T47D (cell line): ENCODE results near the gene TACR2.

Source experiments
- DNase-seq, 2 experiments: peaks; one replicate each; pipeline versions ENCODE4 v3.0.0 to v3.0.0-alpha.2; 2011 to 2012; ENCODE audit warnings: low read depth in 1 of 2, low spot score in 1 of 2
- JUND ChIP-seq: IDR thresholded peaks from 2 replicates; pipeline ENCODE4 v1.6.1; 2012; ENCODE audit warnings: low read depth
- in situ Hi-C: cut with HindIII; loops from 2 replicates; pipeline ENCODE4 v1.10.0; 2016; ENCODE audit warnings: low sequenced_read_pairs, low pct_unique_long_range_greater_than_20kb

The TACR2 gene

DNA sequence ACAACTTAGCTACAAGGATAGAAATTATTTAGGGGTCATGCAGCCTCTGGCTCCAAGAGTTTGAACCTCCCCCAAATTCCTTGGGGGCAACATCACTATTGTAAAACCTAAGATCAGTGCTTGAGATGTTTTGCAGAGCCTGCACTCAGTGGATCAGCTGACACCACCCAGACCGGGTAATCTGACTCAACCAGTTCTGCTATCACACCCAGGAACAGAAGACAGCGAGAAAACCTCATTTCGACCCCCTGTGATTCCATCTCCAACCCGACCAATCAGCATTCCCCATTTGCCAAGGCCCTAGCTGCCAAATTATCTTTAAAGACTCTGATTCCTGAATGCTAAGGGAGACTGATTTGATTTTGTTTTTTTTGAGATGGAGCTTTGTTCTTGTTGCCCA is 5.2 kb downstream of the TACR2 start:
- in situ Hi-C loops = no loop called here
- no peak for TF ChIP-seq JUND

DNA sequence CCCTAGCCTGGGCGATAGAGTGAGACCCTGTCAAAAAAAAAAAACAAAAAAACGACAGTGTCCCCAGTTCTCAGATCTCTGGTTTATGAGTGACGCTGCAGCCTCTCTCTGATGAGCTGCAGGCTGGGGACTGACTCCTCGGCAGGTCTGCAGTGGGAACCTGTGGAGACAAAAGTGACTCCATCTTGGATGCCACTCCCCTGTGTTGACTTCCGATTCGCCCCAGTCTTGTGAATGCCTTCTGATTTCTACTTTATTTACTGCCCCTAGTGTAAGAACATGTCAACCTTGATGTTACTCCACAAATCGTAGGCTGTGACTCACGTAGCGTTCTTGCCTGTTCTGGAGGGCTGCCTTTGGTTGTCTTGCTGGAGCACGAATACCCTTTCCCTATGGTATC is 6.2 kb downstream of the TACR2 start:
- DNase-seq = no peak
- in situ Hi-C loops = no loop called here
- TF ChIP-seq JUND = no peak

More for the DNA sequence above, 5.2 kb downstream of the TACR2 start:
- no peak for DNase-seq

DNA sequence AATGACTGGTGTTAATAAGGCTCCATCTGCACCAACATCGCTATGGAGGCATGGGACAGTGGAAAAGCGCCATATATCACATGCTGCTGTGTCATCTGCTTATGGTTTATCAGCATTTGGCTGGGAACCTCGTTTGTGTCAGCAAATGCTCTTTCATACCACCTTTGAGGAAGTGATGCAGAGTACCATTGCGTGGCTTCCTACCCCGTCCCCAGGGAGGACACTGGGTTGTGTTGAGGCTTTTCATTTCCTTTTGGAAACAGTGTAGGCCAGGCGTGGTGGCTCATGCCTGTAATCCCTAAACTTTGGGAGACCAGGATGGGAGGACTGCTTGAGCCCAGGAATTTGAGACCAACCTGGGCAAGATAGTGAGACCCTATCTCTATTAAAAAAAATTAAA is 6.8 kb downstream of the TACR2 start:
- no peak for TF ChIP-seq JUND
- in situ Hi-C loops = no loop called here
- no peak for DNase-seq

DNA sequence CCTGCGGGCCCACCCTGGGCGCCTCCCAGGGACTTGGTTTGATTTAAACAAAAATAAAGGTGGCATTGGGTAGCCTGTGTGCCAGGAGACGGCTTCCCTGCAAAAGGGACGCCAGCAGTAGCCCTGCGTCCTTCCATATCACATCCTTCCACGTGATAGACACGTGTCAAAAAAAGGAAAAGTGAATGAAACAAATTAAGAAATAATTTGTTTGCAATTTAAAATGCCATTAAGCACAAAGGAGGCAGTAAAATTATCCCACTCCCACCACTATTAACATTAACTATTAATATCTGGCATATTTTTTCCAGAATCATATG is 7.6 kb downstream of the TACR2 start:
- in situ Hi-C loops = no loop called here
- DNase-seq = no peak
- no peak for TF ChIP-seq JUND

DNA sequence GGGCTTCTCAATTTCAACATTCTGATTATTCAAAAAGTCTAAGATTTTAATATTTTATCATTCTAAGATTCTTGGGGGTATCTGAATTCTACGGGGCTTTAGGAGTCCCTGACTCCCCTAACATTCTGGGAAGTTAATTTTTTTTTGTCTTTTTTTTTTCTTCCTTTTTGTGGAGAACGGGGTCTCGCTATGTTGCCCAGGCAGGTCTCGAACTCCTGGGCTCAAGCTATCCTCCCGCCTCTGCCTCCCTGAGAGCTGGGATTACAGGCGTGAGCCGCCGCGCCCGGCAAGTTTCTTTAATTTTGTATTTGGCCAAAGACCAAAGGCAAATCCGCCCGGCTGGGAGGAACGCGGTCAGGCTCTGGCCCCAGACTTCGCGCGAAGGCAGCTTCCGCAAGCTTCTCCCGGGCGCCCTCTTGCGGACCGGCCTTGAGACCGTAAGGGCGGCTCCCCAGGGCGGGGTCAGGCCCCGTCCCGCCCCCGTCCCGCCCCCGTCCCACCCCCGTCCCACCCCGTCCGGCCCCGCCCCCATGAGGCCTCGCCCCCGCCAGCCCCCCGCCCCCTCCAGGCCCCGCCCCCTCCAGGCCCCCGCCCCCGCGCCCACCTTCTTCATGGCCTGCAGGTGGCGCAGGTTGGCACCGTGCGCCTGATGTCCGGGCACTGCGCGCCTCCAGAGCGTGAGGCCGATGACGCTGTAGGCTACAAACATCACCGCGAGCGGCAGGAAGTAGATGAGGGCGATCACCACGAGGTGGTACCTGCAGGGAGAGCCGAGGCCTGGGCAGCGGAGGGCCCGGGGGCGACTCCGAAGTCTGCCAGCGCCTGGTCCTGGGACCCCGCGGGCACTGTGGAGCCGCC is 8.2 kb downstream of the TACR2 start:
- no peak for TF ChIP-seq JUND
- DNase-seq = peak; percentile 73 to 93
- in situ Hi-C loops = no loop called here

DNA sequence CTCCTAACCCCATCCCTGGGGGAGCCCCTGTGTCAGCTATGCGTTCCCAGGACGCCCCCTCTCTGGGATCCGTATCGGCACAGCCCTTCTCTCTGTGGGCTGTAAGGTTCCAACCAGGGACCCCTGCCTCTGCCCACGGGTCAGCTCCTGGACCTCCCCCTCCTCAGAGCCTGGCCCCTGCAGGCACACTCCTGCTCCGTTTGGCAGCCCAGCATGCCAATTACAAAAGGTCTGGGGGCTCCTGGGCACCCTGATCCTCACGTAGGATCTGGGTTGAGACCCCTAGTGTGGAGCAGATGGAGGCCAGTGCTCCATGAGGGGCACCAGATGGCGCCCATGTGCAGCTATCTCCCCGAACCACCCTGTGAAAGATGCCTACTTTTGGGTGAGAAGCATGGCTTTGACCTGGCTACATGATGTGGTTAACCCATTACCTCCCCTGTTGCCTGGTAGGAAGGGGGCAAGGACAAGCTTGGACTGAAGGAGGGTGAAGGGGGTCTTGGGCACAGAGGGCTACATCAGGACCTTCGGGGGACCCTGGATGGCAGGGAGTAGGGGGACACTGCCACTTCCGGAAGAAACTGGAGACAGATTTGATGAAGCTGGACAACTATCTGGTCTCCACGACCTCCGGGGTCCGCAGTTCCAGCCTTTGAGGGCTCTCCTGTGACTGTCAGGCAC is 9.0 kb downstream of the TACR2 start:
- DNase-seq = peak in 1 of 2 experiments; percentile 39
- in situ Hi-C loops = no loop called here
- TF ChIP-seq JUND = no peak

DNA sequence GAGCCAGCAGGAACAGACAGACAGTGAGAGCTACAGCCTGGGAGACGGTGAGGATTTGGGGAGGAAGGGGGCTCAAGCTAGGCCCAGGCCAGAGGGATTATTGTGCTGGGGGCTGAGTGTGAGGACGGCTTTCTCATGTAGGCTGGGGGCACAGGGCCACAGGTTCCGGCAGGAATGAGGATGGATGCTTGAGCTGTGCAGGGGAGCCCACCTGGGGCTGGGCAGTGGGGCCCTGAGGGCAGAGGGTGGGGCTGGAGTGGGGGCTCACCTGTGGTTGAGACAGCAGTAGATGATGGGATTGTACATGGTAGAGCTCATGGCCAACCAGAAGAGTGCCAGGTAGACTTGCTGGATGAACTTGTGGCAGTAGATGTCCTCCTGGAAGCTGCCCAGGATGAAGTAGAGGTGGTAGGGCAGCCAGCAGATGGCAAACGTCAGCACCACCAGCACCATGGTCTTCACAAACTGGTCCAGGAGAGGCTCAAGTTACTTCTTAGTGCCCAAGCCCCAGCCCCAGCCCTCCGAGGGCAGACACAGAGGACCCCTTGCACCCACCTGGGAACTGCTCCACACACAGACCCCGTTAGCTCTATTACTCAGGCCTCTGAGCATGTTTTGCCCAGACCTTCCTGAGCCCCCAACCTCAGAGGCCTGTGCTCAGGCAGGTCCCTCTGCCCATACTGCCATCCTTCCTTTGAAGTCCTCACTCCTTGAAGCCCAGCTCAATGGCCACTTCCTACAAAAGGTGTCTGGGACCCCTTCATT is 9.7 kb downstream of the TACR2 start:
- peak in 1 of 2 experiments; percentile 42 for DNase-seq
- no peak for TF ChIP-seq JUND
- in situ Hi-C loops = no loop called here

DNA sequence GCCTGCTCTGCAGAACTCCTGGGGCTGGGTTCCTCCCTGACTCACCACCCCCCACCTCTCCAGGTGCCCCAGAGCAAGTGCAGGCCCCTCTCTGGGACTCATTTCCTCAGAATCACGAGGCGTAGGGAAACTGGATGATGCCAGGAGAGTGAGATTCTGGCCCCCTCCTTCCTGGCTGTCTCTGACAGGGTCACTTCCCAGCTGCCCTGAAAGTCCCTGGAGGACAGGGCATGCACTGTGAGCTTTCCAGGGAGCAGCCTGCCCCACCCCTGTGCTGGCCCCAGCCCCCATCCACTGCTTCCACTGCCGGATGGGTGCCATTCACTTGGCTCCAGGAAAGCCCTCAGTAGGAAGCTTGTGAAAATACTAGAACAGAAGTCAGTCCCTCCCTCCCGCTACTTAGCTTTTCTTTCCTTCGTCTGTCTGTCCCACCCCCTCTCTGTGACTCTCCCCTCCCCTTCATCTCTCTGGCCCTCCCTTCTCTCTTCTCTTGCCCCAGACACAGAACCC is 10.4 kb downstream of the TACR2 start:
- in situ Hi-C loops = no loop called here

DNA sequence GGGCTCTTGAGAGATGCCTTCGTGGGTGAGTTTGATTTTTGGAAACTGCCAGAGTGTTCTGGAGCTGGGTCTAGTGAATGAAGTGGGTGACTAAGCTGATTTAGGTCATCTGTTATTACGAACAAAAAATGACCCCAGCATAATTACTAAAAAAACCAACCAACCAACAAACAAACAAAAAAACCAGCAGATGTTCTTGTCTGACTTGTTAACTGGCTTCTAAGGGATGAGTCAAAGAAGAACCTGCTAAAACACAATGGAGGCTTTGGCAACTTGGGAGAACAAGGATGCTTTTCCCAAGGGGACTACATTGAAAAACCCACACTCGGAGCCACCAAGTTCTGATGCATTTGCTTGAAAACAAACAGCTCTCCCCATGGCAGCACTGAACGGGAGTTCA is 11.5 kb downstream of the TACR2 start:
- TF ChIP-seq JUND = no peak
- in situ Hi-C loops = no loop called here
- no peak for DNase-seq

More for the DNA sequence above, 10.4 kb downstream of the TACR2 start:
- TF ChIP-seq JUND = no peak
- no peak for DNase-seq

DNA sequence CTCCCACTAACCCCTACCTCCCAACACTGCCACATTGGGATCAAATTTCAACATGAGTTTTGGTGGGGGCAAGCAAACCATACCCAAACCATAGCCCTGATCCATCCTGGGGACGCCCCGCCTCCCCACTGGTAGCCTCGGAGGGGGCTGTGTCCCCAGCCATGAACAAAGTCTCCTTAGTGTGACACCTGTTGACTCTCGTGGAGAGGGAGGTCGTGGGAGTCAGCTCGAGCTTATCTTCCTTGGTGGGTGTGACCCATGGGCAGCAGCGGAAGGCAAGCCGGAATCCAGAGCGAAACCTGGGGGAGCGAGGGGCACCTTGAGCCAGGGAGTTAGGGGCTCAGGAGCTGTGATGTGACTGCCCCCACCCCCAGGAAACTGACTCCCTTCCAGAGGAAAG is 11.9 kb downstream of the TACR2 start:
- no peak for TF ChIP-seq JUND
- in situ Hi-C loops = no loop called here
- no peak for DNase-seq

DNA sequence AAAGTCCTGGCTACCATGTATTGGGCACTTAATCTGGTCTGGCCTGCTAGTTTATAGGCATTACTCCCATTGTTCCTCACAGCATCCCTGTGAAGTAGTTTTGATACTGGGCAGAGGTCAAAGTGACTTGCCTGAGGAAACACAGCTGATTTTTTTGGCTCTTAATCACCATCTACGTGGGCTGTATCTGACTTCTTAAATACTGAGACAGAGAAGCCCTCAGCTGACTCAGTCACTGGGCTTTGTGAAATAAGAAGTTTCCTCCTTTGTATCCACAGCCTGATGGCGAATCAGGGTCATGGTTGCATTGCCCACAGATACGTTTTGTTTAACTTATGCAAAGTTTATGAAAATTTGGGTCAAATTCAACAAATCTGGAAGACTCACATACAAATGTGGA is 13.2 kb downstream of the TACR2 start:
- DNase-seq = no peak
- in situ Hi-C loops = no loop called here
- no peak for TF ChIP-seq JUND

DNA sequence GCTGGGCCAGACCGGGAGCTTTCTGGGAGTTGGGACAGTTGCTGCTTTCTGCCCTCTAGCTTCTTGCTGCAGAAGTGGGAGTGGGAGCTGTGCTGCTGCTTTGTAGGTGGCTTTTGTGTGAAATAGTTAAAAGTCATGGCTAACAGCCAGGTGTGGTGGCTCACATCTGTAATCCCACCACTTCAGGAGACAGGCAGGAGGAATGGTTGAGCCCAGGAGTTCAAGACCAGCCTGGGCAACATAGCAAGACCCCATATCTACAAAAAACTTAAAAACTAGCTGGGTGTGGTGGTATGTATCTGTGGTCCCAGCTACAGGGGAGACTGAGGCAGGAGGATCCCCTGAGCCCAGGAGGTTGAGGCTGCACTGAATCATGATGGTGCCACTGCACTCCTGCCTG is 13.7 kb downstream of the TACR2 start:
- TF ChIP-seq JUND = no peak
- DNase-seq = no peak
- in situ Hi-C loops = no loop called here

DNA sequence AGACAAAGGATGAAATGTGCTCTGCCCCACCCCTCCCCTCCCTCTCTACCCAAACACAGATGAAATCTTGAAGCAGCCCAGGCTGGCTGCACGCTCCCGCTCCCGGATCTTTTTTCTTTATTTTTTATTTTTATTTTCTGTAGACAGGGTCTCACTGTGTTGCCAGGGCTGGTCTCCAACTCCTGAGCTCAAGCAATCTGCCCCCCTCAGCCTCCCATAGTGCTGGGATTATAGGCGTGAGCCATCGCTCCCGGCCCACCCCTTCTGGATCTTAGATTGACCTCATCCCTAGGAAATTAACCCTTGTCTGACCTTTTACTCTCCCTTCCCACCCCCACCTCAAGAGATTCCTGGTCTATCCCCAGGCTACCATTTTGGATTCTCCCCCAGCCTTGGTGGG is 14.3 kb downstream of the TACR2 start:
- no peak for DNase-seq
- in situ Hi-C loops = no loop called here
- TF ChIP-seq JUND = no peak
